Erythroblast (primary cell): ENCODE results near the gene ZNF133.

Experiments used
- DNase-seq, 2 experiments: peaks; one replicate each; lab custom pipeline; 2025; lab: John Stamatoyannopoulos, UW
- GATA1 ChIP-seq: IDR thresholded peaks from 2 replicates; pipeline ENCODE4 v1.6.1; 2011; ENCODE audit warnings: low read depth, mild to moderate bottlenecking, control low read depth, low read length, moderate library complexity
- POLR2A ChIP-seq: IDR thresholded peaks from 2 replicates; pipeline ENCODE4 v1.6.1; 2011; ENCODE audit warnings: mild to moderate bottlenecking, low read length

The ZNF133 gene

GRCh38 chr20:18361678-18362077 lies 73.4 kb downstream of the ZNF133 start:
- TF ChIP-seq GATA1 (no peak), POLR2A (no peak)

GRCh38 chr20:18362916-18363315 lies 74.6 kb downstream of the ZNF133 start:
- no peak for DNase-seq
- TF ChIP-seq POLR2A = no peak
- no peak for TF ChIP-seq GATA1

More at GRCh38 chr20:18361678-18362077, 73.4 kb downstream of the ZNF133 start:
- no peak for DNase-seq

GRCh38 chr20:18363708-18364107 lies 75.4 kb downstream of the ZNF133 start:
- DNase-seq = no peak
- TF ChIP-seq POLR2A = no peak
- no peak for TF ChIP-seq GATA1

- TF ChIP-seq POLR2A (no peak), GATA1 (no peak)
- DNase-seq = no peak
These were observed 76.4 kb downstream of the ZNF133 start for GRCh38 chr20:18364768-18365167.
